H9 (cell line): ENCODE measurements around the gene HOMER1. TPM values are rescaled to one million over a fixed set of nuclear protein-coding genes. Genes with fewer than 3 reads are reported as not detected.

Source experiments
- DNase-seq: peaks from one replicate; pipeline ENCODE4 v3.0.0-alpha.2; 2017
- H2AFZ ChIP-seq: one replicate; pipeline ENCODE4 v1.6.1; 2013; ENCODE audit warnings: mild to moderate bottlenecking, low read length, control low read depth, moderate library complexity
- H2AK5ac ChIP-seq: 2 replicates; pipeline ENCODE4 v1.6.1; 2013; ENCODE audit warnings: low read length, control low read depth, mixed read lengths; ENCODE audit not compliant: insufficient read length
- H2BK120ac ChIP-seq: one replicate; pipeline ENCODE4 v1.6.1; 2013; ENCODE audit warnings: low read depth, mild to moderate bottlenecking, low read length, control low read depth, inconsistent platforms; ENCODE audit not compliant: poor library complexity, severe bottlenecking
- H2BK12ac ChIP-seq: 2 replicates; pipeline ENCODE4 v1.6.1; 2013; ENCODE audit warnings: low read length, control low read depth, mixed read lengths, low read depth; ENCODE audit not compliant: insufficient read length
- H2BK15ac ChIP-seq: 2 replicates; pipeline ENCODE4 v1.6.1; 2013; ENCODE audit warnings: low read depth, low read length, control low read depth
- H2BK20ac ChIP-seq: one replicate; pipeline ENCODE4 v1.6.1; 2013; ENCODE audit warnings: low read depth, mild to moderate bottlenecking, low read length, control low read depth, inconsistent platforms; ENCODE audit not compliant: poor library complexity, severe bottlenecking
- H2BK5ac ChIP-seq: 2 replicates; pipeline ENCODE4 v1.6.1; 2013; ENCODE audit warnings: low read length, control low read depth, mixed read lengths; ENCODE audit not compliant: insufficient read length
- H3K14ac ChIP-seq: 2 replicates; pipeline ENCODE4 v1.6.1; 2013; ENCODE audit warnings: low read length, control low read depth; ENCODE audit not compliant: insufficient read depth
- H3K18ac ChIP-seq: 2 replicates; pipeline ENCODE4 v1.6.1; 2013; ENCODE audit warnings: low read depth, mild to moderate bottlenecking, mixed read lengths, low read length, control low read depth; ENCODE audit not compliant: insufficient read length
- H3K23ac ChIP-seq: 2 replicates; pipeline ENCODE4 v1.6.1; 2013; ENCODE audit warnings: low read length, control low read depth, mixed read lengths, low read depth; ENCODE audit not compliant: insufficient read length
- H3K23me2 ChIP-seq: 2 replicates; pipeline ENCODE4 v1.6.1; 2013; ENCODE audit warnings: low read depth, mild to moderate bottlenecking, mixed read lengths, low read length, control low read depth; ENCODE audit not compliant: insufficient read length, poor library complexity, severe bottlenecking
- H3K27ac ChIP-seq: 2 replicates; pipeline ENCODE4 v1.5.1; 2013; ENCODE audit warnings: low read length, control low read depth, mixed read lengths, low read depth; ENCODE audit not compliant: insufficient read length
- H3K27me3 ChIP-seq: 2 replicates; pipeline ENCODE4 v1.6.1; 2013; ENCODE audit warnings: low read length, control low read depth, inconsistent platforms; ENCODE audit not compliant: insufficient read depth
- H3K4ac ChIP-seq: 2 replicates; pipeline ENCODE4 v1.6.1; 2013; ENCODE audit warnings: low read depth, mild to moderate bottlenecking, control low read depth, inconsistent platforms, low read length, moderate library complexity
- H3K4me1 ChIP-seq: 2 replicates; pipeline ENCODE4 v1.6.1; 2013; ENCODE audit warnings: low read length, control low read depth, inconsistent platforms; ENCODE audit not compliant: insufficient read depth
- H3K4me2 ChIP-seq: 2 replicates; pipeline ENCODE4 v1.6.1; 2013; ENCODE audit warnings: low read length, control low read depth, mixed read lengths; ENCODE audit not compliant: insufficient read length, insufficient read depth
- H3K56ac ChIP-seq: 2 replicates; pipeline ENCODE4 v1.6.1; 2013; ENCODE audit warnings: low read depth, mild to moderate bottlenecking, mixed read lengths, low read length, control low read depth; ENCODE audit not compliant: insufficient read length
- H3K79me1 ChIP-seq: 2 replicates; pipeline ENCODE4 v1.6.1; 2013; ENCODE audit warnings: low read depth, mild to moderate bottlenecking, moderate library complexity, low read length, control low read depth, inconsistent platforms; ENCODE audit not compliant: insufficient read depth, poor library complexity, severe bottlenecking
- H3K79me2 ChIP-seq: 2 replicates; pipeline ENCODE4 v1.6.1; 2013; ENCODE audit warnings: low read length, control low read depth, inconsistent platforms; ENCODE audit not compliant: insufficient read depth
- H3K9ac ChIP-seq: 2 replicates; pipeline ENCODE4 v1.6.1; 2013; ENCODE audit warnings: low read length, control low read depth, mixed read lengths; ENCODE audit not compliant: insufficient read length; ENCODE audit errors: extremely low read depth
- H3K9me3 ChIP-seq: one replicate; pipeline ENCODE4 v1.6.1; 2013; ENCODE audit warnings: low read depth, low read length, inconsistent platforms; ENCODE audit not compliant: control insufficient read depth
- H3T11ph ChIP-seq: one replicate; pipeline ENCODE4 v1.6.1; 2013; ENCODE audit warnings: mild to moderate bottlenecking, low read length, control low read depth, inconsistent platforms
- H4K20me1 ChIP-seq: one replicate; pipeline ENCODE4 v1.6.1; 2013; ENCODE audit not compliant: control insufficient read depth, insufficient read length, insufficient read depth
- H4K5ac ChIP-seq: 2 replicates; pipeline ENCODE4 v1.6.1; 2013; ENCODE audit warnings: low read depth, mild to moderate bottlenecking, mixed read lengths, low read length, control low read depth; ENCODE audit not compliant: insufficient read length
- H4K8ac ChIP-seq: replicated peaks from 2 replicates; pipeline ENCODE4 v1.6.1; 2013; ENCODE audit warnings: low read length, control low read depth, mixed read lengths, low read depth; ENCODE audit not compliant: insufficient read length
- H4K91ac ChIP-seq: 2 replicates; pipeline ENCODE4 v1.6.1; 2013; ENCODE audit warnings: low read depth, mild to moderate bottlenecking, moderate library complexity, mixed read lengths, low read length, control low read depth; ENCODE audit not compliant: insufficient read length
- H3K27ac Mint-ChIP-seq, 3 experiments: 2 replicates in 2 of 3; 3 replicates in 1 of 3; pipeline ENCODE4 v1.8.0; 2020 to 2021; ENCODE audit warnings: mixed read lengths in 3 of 3, mild to moderate bottlenecking in 1 of 3, moderate library complexity in 1 of 3
- H3K27me3 Mint-ChIP-seq: 2 replicates; pipeline ENCODE4 v1.8.0; 2021; ENCODE audit warnings: low read depth, mild to moderate bottlenecking, moderate library complexity, mixed read lengths
- H3K36me3 Mint-ChIP-seq, 3 experiments: 2 replicates in 2 of 3; 3 replicates in 1 of 3; pipeline ENCODE4 v1.8.0; 2020 to 2021; ENCODE audit warnings: low read depth in 3 of 3, mixed read lengths in 3 of 3; ENCODE audit not compliant: insufficient read depth in 1 of 3
- H3K4me1 Mint-ChIP-seq, 2 experiments: 2 replicates each; pipeline ENCODE4 v1.8.0; 2020; ENCODE audit warnings: mixed read lengths in 2 of 2
- H3K4me3 Mint-ChIP-seq, 2 experiments: 2 replicates in 1 of 2; 3 replicates in 1 of 2; pipeline ENCODE4 v1.8.0; 2020 to 2021; ENCODE audit warnings: mild to moderate bottlenecking in 2 of 2, mixed read lengths in 2 of 2, moderate library complexity in 1 of 2
- H3K9me3 Mint-ChIP-seq, 2 experiments: 2 replicates in 1 of 2; 3 replicates in 1 of 2; pipeline ENCODE4 v1.8.0; 2020; ENCODE audit warnings: mild to moderate bottlenecking in 2 of 2, mixed read lengths in 2 of 2, moderate library complexity in 1 of 2
- CTCF ChIP-seq: fragments of 200-600 bp; sonication (generic); conservative IDR thresholded peaks from 3 replicates; pipeline ENCODE4 v1.8.0; 2021; ENCODE audit warnings: antibody characterized with exemption, mild to moderate bottlenecking
- WGBS: extraction: QIAGEN DNeasy Blood & Tissue Kit; methylation state at CpG from one replicate; pipeline ENCODE4 v1.1.7; 2013; ENCODE audit warnings: missing lambda C conversion rate, low lambda C conversion rate, mixed read lengths; ENCODE audit not compliant: insufficient read length; ENCODE audit errors: extremely low coverage; 5-methylcytosine and 5-hydroxymethylcytosine counted together
- total RNA-seq: library from RNA; stranded (reverse); gene quantifications from 2 replicates; pipeline ENCODE4 v1.2.1, GENCODE V29; 2021

Gene HOMER1
- total RNA-seq, 1 experiment from 2014 or later: 39.5 TPM

GRCh38 chr5:79329453-79329852 lies 184.5 kb downstream of the HOMER1 start:
- no peaks in the 10 kb centered on the region for H3K4me1 ChIP-seq
- no peak overlapping the region for H3K27ac ChIP-seq
- no peaks in the 10 kb centered on the region for H3K27me3 ChIP-seq
- H2AFZ ChIP-seq: no peak overlapping the region
- no peak overlapping the region for H2BK15ac ChIP-seq
- H3K23me2 ChIP-seq: no peaks in the 10 kb centered on the region
- H4K20me1 ChIP-seq: no peaks in the 10 kb centered on the region
- H3K27me3 Mint-ChIP-seq: no peaks in the 10 kb centered on the region
- WGBS: no CpG with 5 or more reads among the region's 4 CpGs
- H3K18ac ChIP-seq: no peak overlapping the region
- H4K91ac ChIP-seq: no peak overlapping the region
- no peak overlapping the region for H3K27ac Mint-ChIP-seq
- H3K14ac ChIP-seq: no peak overlapping the region
- DNase-seq: no peak
- H3K9me3 ChIP-seq: no peaks in the 10 kb centered on the region
- no peak for TF ChIP-seq CTCF
- no peak overlapping the region for H3K4me3 Mint-ChIP-seq
- no peak overlapping the region for H3T11ph ChIP-seq
- H3K9me3 Mint-ChIP-seq: no peaks in the 10 kb centered on the region
- H3K9ac ChIP-seq: no peak overlapping the region
- no peaks in the 10 kb centered on the region for H3K79me2 ChIP-seq
- H4K8ac ChIP-seq: no peak overlapping the region
- H3K56ac ChIP-seq: no peak overlapping the region
- H3K36me3 Mint-ChIP-seq: no peaks in the 10 kb centered on the region
- no peak overlapping the region for H2BK12ac ChIP-seq
- no peaks in the 10 kb centered on the region for H3K79me1 ChIP-seq
- H2BK5ac ChIP-seq: no peak overlapping the region
- H3K23ac ChIP-seq: no peak overlapping the region
- H3K4me2 ChIP-seq: no peak overlapping the region
- no peak overlapping the region for H2AK5ac ChIP-seq
- H4K5ac ChIP-seq: no peak overlapping the region
- no peak overlapping the region for H2BK20ac ChIP-seq
- H3K4ac ChIP-seq: no peak overlapping the region
- no peak overlapping the region for H2BK120ac ChIP-seq
- H3K4me1 Mint-ChIP-seq: peaks cover 6 to 8% of the 10 kb centered on the region in 2 experiments; a peak in 3 of 4 replicates

Other genes starting within 250 kb of the HOMER1 start
- 38.9 and 42.8 TPM in 2 replicates for gene TENT2, start 98.3 kb upstream of the HOMER1 start, total RNA-seq
- 1.1 and 1.8 TPM in 2 replicates for gene CMYA5, start 175.7 kb upstream of the HOMER1 start, total RNA-seq